GM23248 (cell line): ENCODE results near the gene KRT84.

Source experiments
- EZH2 ChIP-seq: fragments of 200-600 bp; sonication (generic); IDR thresholded peaks from 2 replicates; pipeline ENCODE4 v1.6.1; 2018; ENCODE audit warnings: antibody characterized with exemption, mild to moderate bottlenecking; ENCODE audit not compliant: insufficient read depth, poor library complexity, severe bottlenecking
- EZH2phosphoT487 ChIP-seq: fragments of 200-600 bp; sonication (generic); IDR thresholded peaks from 2 replicates; pipeline ENCODE4 v1.6.1; 2018; ENCODE audit warnings: antibody characterized with exemption, moderate library complexity, mild to moderate bottlenecking, low read depth; ENCODE audit not compliant: insufficient read depth

- TF ChIP-seq EZH2 (no peak), EZH2phosphoT487 (no peak)
Measured at GRCh38 chr12:52432559-52433207, 47.2 kb upstream of the KRT84 start.
